HPDE6-E6E7 (cell line): ENCODE measurements around the gene SPATA9.

Experiments used
- DNase-seq: peaks from one replicate; pipeline ENCODE4 v3.0.0; 2011; ENCODE audit warnings: missing footprints; ENCODE audit errors: extremely low spot score

The SPATA9 gene

GRCh38 chr5:95684361-95684760, 1.6 kb upstream of the SPATA9 start:
- no peak for DNase-seq

- no peak for DNase-seq
Measured at GRCh38 chr5:95673081-95673480, 9.7 kb downstream of the SPATA9 start.

GRCh38 chr5:95672641-95673040, 10.2 kb downstream of the SPATA9 start:
- no peak for DNase-seq

- no peak for DNase-seq
Measured at GRCh38 chr5:95671826-95672225, 11.0 kb downstream of the SPATA9 start.

GRCh38 chr5:95670568-95670967, 12.2 kb downstream of the SPATA9 start:
- no peak for DNase-seq

- DNase-seq, result no peak
Measured at GRCh38 chr5:95669985-95670384, 12.8 kb downstream of the SPATA9 start.

GRCh38 chr5:95669540-95669939, 13.3 kb downstream of the SPATA9 start:
- no peak for DNase-seq

- DNase-seq, result no peak
Measured at GRCh38 chr5:95668728-95669127, 14.1 kb downstream of the SPATA9 start.

- DNase-seq, result no peak
Measured at GRCh38 chr5:95668216-95668615, 14.6 kb downstream of the SPATA9 start.

- no peak for DNase-seq
Measured at GRCh38 chr5:95667678-95668077, 15.1 kb downstream of the SPATA9 start.

GRCh38 chr5:95667061-95667618, 15.7 kb downstream of the SPATA9 start:
- DNase-seq, result no peak

- no peak for DNase-seq
Measured at GRCh38 chr5:95664204-95664786, 18.5 kb downstream of the SPATA9 start.

GRCh38 chr5:95662946-95663345, 19.8 kb downstream of the SPATA9 start:
- no peak for DNase-seq

- no peak for DNase-seq
Measured at GRCh38 chr5:95660060-95660459, 22.7 kb downstream of the SPATA9 start.

GRCh38 chr5:95655575-95655974, 27.2 kb downstream of the SPATA9 start:
- DNase-seq, result no peak

GRCh38 chr5:95654196-95654595, 28.6 kb downstream of the SPATA9 start:
- DNase-seq, result no peak

- DNase-seq, result no peak
Measured at GRCh38 chr5:95652849-95653248, 29.9 kb downstream of the SPATA9 start.

- no peak for DNase-seq
Measured at GRCh38 chr5:95649842-95650620, 32.8 kb downstream of the SPATA9 start.

- DNase-seq, result no peak
Measured at GRCh38 chr5:95649274-95649673, 33.5 kb downstream of the SPATA9 start.

GRCh38 chr5:95647886-95648860, 34.6 kb downstream of the SPATA9 start:
- DNase-seq, result no peak

GRCh38 chr5:95646569-95647431, 36.0 kb downstream of the SPATA9 start, which contains the start of gene RFESD:
TSS of gene RFESD (plus strand) at chr5:95646777. CDS start at chr5:95652272, 5,495 bp downstream.
- DNase-seq, result peak; percentile 88
